IMR-90 (cell line): ENCODE results near the gene PARP2. TPM values are rescaled to one million over a fixed set of nuclear protein-coding genes. Genes with fewer than 3 reads are reported as not detected.
A peak's percentile ranks its signal among the peaks of the same experiment; 100 is the strongest.

Source experiments
- ATAC-seq: fragments of 200-7000 bp; cut with Tn5 transposase; 2 replicates; pipeline ENCODE4 v1.9.1; 2020; ENCODE audit warnings: low read depth, mild to moderate bottlenecking, moderate library complexity
- BruUV-seq: library from RNA; stranded (reverse); fragments of 400-500 nt; replicated peaks from 2 replicates; lab custom pipeline; 2021; lab: Mats Ljungman, UMichigan
- CTCF ChIA-PET: fragments of 300-600 bp; formaldehyde crosslinking; extraction: SDS; loops from one replicate; lab custom pipeline; 2021; ENCODE audit warnings: antibody characterized with exemption; lab: Yijun Ruan, JAX
- POLR2A ChIA-PET: fragments of 300-600 bp; sonication (Branson Sonifier 250); formaldehyde crosslinking; loops from one replicate; lab custom pipeline; 2022; ENCODE audit warnings: antibody characterized with exemption; ENCODE audit not compliant: unreplicated experiment; lab: Charles Lee
- DNase-seq: peaks from one replicate; pipeline ENCODE4 v3.0.0; 2013
- H2AFZ ChIP-seq: replicated peaks from 2 replicates; pipeline ENCODE3; 2013; ENCODE audit warnings: low read length, mild to moderate bottlenecking; ENCODE audit not compliant: poor library complexity
- H2AK5ac ChIP-seq: 2 replicates; pipeline ENCODE4 v1.6.1; 2013; ENCODE audit warnings: low read depth, low read length, inconsistent platforms
- H2AK9ac ChIP-seq: replicated peaks from 2 replicates; pipeline ENCODE3; 2013; ENCODE audit warnings: mild to moderate bottlenecking, low read depth, low read length, moderate library complexity; ENCODE audit not compliant: poor library complexity
- H2BK120ac ChIP-seq: 2 replicates; pipeline ENCODE4 v1.6.1; 2013; ENCODE audit warnings: low read depth, low read length, inconsistent platforms
- H2BK15ac ChIP-seq: 3 replicates; pipeline ENCODE4 v1.6.1; 2013; ENCODE audit warnings: low read depth, low read length, inconsistent platforms
- H2BK20ac ChIP-seq: 2 replicates; pipeline ENCODE4 v1.6.1; 2013; ENCODE audit warnings: low read depth, mild to moderate bottlenecking, inconsistent platforms, low read length, moderate library complexity
- H2BK5ac ChIP-seq: 2 replicates; pipeline ENCODE4 v1.6.1; 2013; ENCODE audit warnings: mild to moderate bottlenecking, low read depth, low read length, inconsistent platforms; ENCODE audit not compliant: poor library complexity, severe bottlenecking
- H3K14ac ChIP-seq: replicated peaks from 2 replicates; pipeline ENCODE4 v1.6.1; 2013; ENCODE audit warnings: low read depth, low read length, inconsistent platforms
- H3K18ac ChIP-seq: 2 replicates; pipeline ENCODE4 v1.6.1; 2013; ENCODE audit warnings: low read depth, low read length, control low read depth
- H3K23ac ChIP-seq: 2 replicates; pipeline ENCODE4 v1.6.1; 2013; ENCODE audit warnings: low read depth, low read length, inconsistent platforms
- H3K27ac ChIP-seq: 2 replicates; pipeline ENCODE4 v1.5.1; 2013; ENCODE audit warnings: mild to moderate bottlenecking, control low read depth, low read length; ENCODE audit not compliant: insufficient read depth
- H3K27me3 ChIP-seq: 2 replicates; pipeline ENCODE4 v1.6.1; 2013; ENCODE audit warnings: low read length; ENCODE audit not compliant: control insufficient read depth, insufficient read depth
- H3K36me3 ChIP-seq: 2 replicates; pipeline ENCODE4 v1.6.1; 2013; ENCODE audit warnings: low read length, mixed read lengths; ENCODE audit not compliant: control insufficient read depth, insufficient read depth
- H3K4ac ChIP-seq: 2 replicates; pipeline ENCODE4 v1.6.1; 2013; ENCODE audit warnings: low read depth, low read length, inconsistent platforms
- H3K4me1 ChIP-seq: 2 replicates; pipeline ENCODE4 v1.6.1; 2013; ENCODE audit warnings: low read length, mixed read lengths; ENCODE audit not compliant: control insufficient read depth, insufficient read depth
- H3K4me2 ChIP-seq: 2 replicates; pipeline ENCODE4 v1.6.1; 2013; ENCODE audit warnings: low read depth, mild to moderate bottlenecking, control low read depth, low read length, moderate library complexity
- H3K4me3 ChIP-seq: 2 replicates; pipeline ENCODE4 v1.5.1; 2013; ENCODE audit warnings: low read depth, mild to moderate bottlenecking, control low read depth, low read length, moderate library complexity; ENCODE audit not compliant: insufficient read depth
- H3K56ac ChIP-seq: 2 replicates; pipeline ENCODE4 v1.6.1; 2013; ENCODE audit warnings: low read length, inconsistent platforms; ENCODE audit not compliant: insufficient read depth; ENCODE audit errors: extremely low read depth
- H3K79me1 ChIP-seq, 2 experiments: 2 replicates each; pipeline ENCODE4 v1.6.1; 2013; ENCODE audit warnings: low read length in 2 of 2, inconsistent platforms in 1 of 2, low read depth in 1 of 2
- H3K9ac ChIP-seq: 2 replicates; pipeline ENCODE4 v1.6.1; 2013; ENCODE audit warnings: low read depth, low read length, control low read depth
- H3K9me1 ChIP-seq: 2 replicates; pipeline ENCODE4 v1.6.1; 2013; ENCODE audit warnings: low read length, inconsistent platforms; ENCODE audit not compliant: insufficient read depth
- H3K9me3 ChIP-seq: 2 replicates; pipeline ENCODE4 v1.6.1; 2013; ENCODE audit warnings: low read length; ENCODE audit not compliant: control insufficient read depth, insufficient read depth
- H4K20me1 ChIP-seq: 2 replicates; pipeline ENCODE4 v1.6.1; 2013; ENCODE audit warnings: low read length, inconsistent platforms; ENCODE audit not compliant: insufficient read depth
- H4K5ac ChIP-seq: 2 replicates; pipeline ENCODE4 v1.6.1; 2013; ENCODE audit warnings: mild to moderate bottlenecking, low read depth, low read length, control low read depth
- H4K8ac ChIP-seq, 2 experiments: 2 replicates each; pipeline ENCODE4 v1.6.1; 2013; ENCODE audit warnings: low read depth in 2 of 2, low read length in 2 of 2, control low read depth in 1 of 2, inconsistent platforms in 1 of 2
- H4K91ac ChIP-seq: 2 replicates; pipeline ENCODE4 v1.6.1; 2013; ENCODE audit warnings: low read depth, low read length, inconsistent platforms; ENCODE audit not compliant: insufficient read depth
- CHD1 ChIP-seq: IDR thresholded peaks from 2 replicates; pipeline ENCODE4 v1.6.1; 2012; ENCODE audit warnings: low read depth, low read length, improper control_type of control experiment
- MXI1 ChIP-seq: IDR thresholded peaks from 2 replicates; pipeline ENCODE4 v1.6.1; 2012; ENCODE audit warnings: low read depth, mild to moderate bottlenecking, low read length, moderate library complexity, borderline replicate concordance
- NFE2L2 ChIP-seq: fragments of 150-350 bp; IDR thresholded peaks from 2 replicates; pipeline ENCODE4 v1.6.1; 2016; ENCODE audit warnings: low read depth, mild to moderate bottlenecking, low read length
- RFX5 ChIP-seq: IDR thresholded peaks from 2 replicates; pipeline ENCODE4 v1.8.0; 2012; ENCODE audit warnings: low read depth, mild to moderate bottlenecking, low read length, moderate library complexity
- WGBS, 2 experiments: methylation state at CpG; one replicate each; pipeline versions ENCODE4 v1.1.5 to v1.1.7; 2013; ENCODE audit warnings: missing lambda C conversion rate in 2 of 2; ENCODE audit not compliant: insufficient read length in 1 of 2; ENCODE audit errors: extremely low coverage in 2 of 2; 5-methylcytosine and 5-hydroxymethylcytosine counted together
- dilution Hi-C: fragments of 300-500 bp; cut with HindIII; formaldehyde crosslinking; loops from one replicate; pipeline ENCODE4 v1.14.3; 2018; ENCODE audit warnings: low sequenced_read_pairs; ENCODE audit not compliant: unreplicated experiment
- in situ Hi-C: fragments of 300-500 bp; cut with MboI; formaldehyde crosslinking; loops from 3 replicates; pipeline ENCODE4 v1.14.3; 2019; ENCODE audit warnings: low sequenced_read_pairs, inconsistent platforms, mixed read lengths
- intact Hi-C: fragments of 100-400 bp; cut with micrococcal nuclease; formaldehyde crosslinking; loops from 2 replicates; pipeline ENCODE4 v1.10.0; 2022
- polyA plus RNA-seq, 3 experiments: library from polyadenylated mRNA; depleted of rRNA; stranded (reverse); fragments of >200 nt; gene quantifications; 2 replicates each; pipeline ENCODE4 v1.2.3, GENCODE V29; 2012; ENCODE audit warnings: low replicate concordance in 1 of 3
- total RNA-seq: library from RNA; depleted of rRNA; stranded (reverse); fragments of >200 nt; gene quantifications from 2 replicates; pipeline ENCODE4 v1.2.3, GENCODE V29; 2012
- TF ChIP-seq, protein P1 (sequence below): fragments of 150-350 bp; IDR thresholded peaks from 2 replicates; pipeline ENCODE4 v1.6.1; 2016; ENCODE audit warnings: low read depth, mild to moderate bottlenecking, low read length, moderate library complexity, borderline replicate concordance

Gene PARP2
- total and polyA plus RNA-seq, 2 of the 4 experiments (the other 2 are of a cell fraction) = 11.7 to 19.1 TPM

DNA sequence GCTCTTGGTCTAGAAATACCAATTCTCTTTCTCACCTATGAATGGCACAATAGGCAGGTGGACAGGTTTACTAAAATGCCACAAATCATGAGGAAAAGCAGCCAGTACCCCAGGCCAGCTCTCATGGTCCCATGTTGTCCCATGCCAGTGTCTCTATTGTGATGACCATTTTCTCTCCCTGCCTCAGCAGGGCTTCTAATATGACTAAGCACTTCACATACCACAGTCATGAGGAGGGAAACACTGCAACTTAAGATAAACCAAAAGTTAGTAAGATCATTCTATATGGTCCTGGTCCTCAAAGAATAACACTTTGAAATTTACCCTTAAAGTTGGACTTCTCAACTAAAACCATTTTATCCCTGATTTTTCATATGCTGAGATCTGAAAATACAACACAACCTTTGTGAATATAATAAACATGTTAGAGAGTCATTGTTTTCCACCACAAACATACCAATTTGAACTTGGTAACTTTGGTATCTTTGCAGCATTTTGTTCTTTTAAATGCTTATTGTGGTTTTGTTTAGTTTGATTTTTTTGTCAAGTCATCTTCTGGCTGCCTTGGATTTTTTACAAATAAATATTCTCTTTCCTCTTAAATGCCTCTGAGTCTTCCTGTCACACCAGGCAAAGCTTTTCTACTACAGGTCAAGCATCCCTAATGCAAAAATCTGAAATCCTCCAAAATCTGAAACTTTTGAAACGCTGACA, 41.2 kb upstream of the PARP2 start:
- Histone ChIP-seq H3K27ac (no peak overlapping the region), H3K27me3 (no peaks in the 10 kb centered on the region), H4K20me1 (no peaks in the 10 kb centered on the region), H3K9me1 (peaks cover 7% of the 10 kb centered on the region; the same call in 1 of the 2 replicates), H3K9ac (no peak overlapping the region), H3K4me1 (peaks cover 2% of the 10 kb centered on the region), H2BK20ac (no peak overlapping the region), H3K18ac (no peak overlapping the region), H2AK9ac (no peak overlapping the region), H3K4me3 (no peak overlapping the region), H3K23ac (no peak overlapping the region), H2BK120ac (no peak overlapping the region), H3K56ac (no peak overlapping the region), H3K14ac (no peak overlapping the region), H2BK5ac (no peak overlapping the region), H3K4ac (no peak overlapping the region), H2AFZ (no peak overlapping the region), H3K79me1 (peaks cover 12 to 26% of the 10 kb centered on the region in 2 experiments), H4K91ac (no peak overlapping the region), H2AK5ac (no peak overlapping the region), H3K9me3 (no peaks in the 10 kb centered on the region), H3K36me3 (peaks cover 18% of the 10 kb centered on the region), H4K5ac (no peak overlapping the region), H2BK15ac (no peak overlapping the region), H3K4me2 (no peak overlapping the region), H4K8ac (no peak overlapping the region)
- DNase-seq (peak; percentile 61), ATAC-seq (peak; percentile 60)
- no peak for TF ChIP-seq MXI1
- no peak for TF ChIP-seq CHD1
- TF ChIP-seq NFE2L2 = peak; percentile 68
- TF ChIP-seq, protein P1, sequence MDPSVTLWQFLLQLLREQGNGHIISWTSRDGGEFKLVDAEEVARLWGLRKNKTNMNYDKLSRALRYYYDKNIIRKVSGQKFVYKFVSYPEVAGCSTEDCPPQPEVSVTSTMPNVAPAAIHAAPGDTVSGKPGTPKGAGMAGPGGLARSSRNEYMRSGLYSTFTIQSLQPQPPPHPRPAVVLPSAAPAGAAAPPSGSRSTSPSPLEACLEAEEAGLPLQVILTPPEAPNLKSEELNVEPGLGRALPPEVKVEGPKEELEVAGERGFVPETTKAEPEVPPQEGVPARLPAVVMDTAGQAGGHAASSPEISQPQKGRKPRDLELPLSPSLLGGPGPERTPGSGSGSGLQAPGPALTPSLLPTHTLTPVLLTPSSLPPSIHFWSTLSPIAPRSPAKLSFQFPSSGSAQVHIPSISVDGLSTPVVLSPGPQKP = no peak
- no peak for TF ChIP-seq RFX5
- ChIA-PET POLR2A (no interaction called here), CTCF (no interaction called here)
- BruUV-seq = no TSS peak
- in situ Hi-C loops = no loop called here
- dilution Hi-C loops = no loop called here
- no CpG with 5 or more reads among the region's 1 CpG for WGBS, 2 experiments
- intact Hi-C loops = no loop called here
